ENCODE results near the gene SYNGR1.
"Not testable (repeated sequence)": the region's sequence is repeated elsewhere in the genome, so short reads cannot be mapped to it uniquely, and the experiment has no call there.

Gene SYNGR1

GRCh38 chr22:39352306-39352891 is 2.6 kb downstream of the SYNGR1 start:
- DNase-seq, result no peak

GRCh38 chr22:39353346-39353745 is 3.6 kb downstream of the SYNGR1 start:
- no peak for DNase-seq

- DNase-seq, result no peak
Measured at GRCh38 chr22:39355080-39355479, 5.3 kb downstream of the SYNGR1 start.

- not testable (repeated sequence) for DNase-seq
Measured at GRCh38 chr22:39355805-39356204, 6.0 kb downstream of the SYNGR1 start.

GRCh38 chr22:39356464-39356863 is 6.7 kb downstream of the SYNGR1 start:
- DNase-seq, result no peak

- DNase-seq, result not testable (repeated sequence)
Measured at GRCh38 chr22:39357110-39358108, 7.6 kb downstream of the SYNGR1 start.

GRCh38 chr22:39358197-39358596 is 8.4 kb downstream of the SYNGR1 start:
- DNase-seq, result not testable (repeated sequence)

- DNase-seq, result no peak
Measured at GRCh38 chr22:39359659-39360195, 9.9 kb downstream of the SYNGR1 start.

GRCh38 chr22:39360242-39360641 is 10.5 kb downstream of the SYNGR1 start:
- no peak for DNase-seq

GRCh38 chr22:39360674-39361413 is 11.1 kb downstream of the SYNGR1 start:
- DNase-seq, result no peak

- no peak for DNase-seq
Measured at GRCh38 chr22:39361496-39361895, 11.7 kb downstream of the SYNGR1 start.

GRCh38 chr22:39362271-39362670 is 12.5 kb downstream of the SYNGR1 start:
- DNase-seq, result no peak

- no peak for DNase-seq
Measured at GRCh38 chr22:39362932-39363331, 13.1 kb downstream of the SYNGR1 start.

- DNase-seq, result no peak
Measured at GRCh38 chr22:39363751-39364515, 14.1 kb downstream of the SYNGR1 start.

- peak; percentile 17 for DNase-seq
Measured at GRCh38 chr22:39364714-39365491, 15.1 kb downstream of the SYNGR1 start.

- DNase-seq, result no peak
Measured at GRCh38 chr22:39365492-39365780, 15.6 kb downstream of the SYNGR1 start.

GRCh38 chr22:39367035-39367434 is 17.2 kb downstream of the SYNGR1 start:
- no peak for DNase-seq

GRCh38 chr22:39368461-39368911 is 18.7 kb downstream of the SYNGR1 start:
- DNase-seq, result no peak

- no peak for DNase-seq
Measured at GRCh38 chr22:39369186-39369585, 19.4 kb downstream of the SYNGR1 start.

- no peak for DNase-seq
Measured at GRCh38 chr22:39369586-39369985, 19.8 kb downstream of the SYNGR1 start.

GRCh38 chr22:39371732-39372131 is 21.9 kb downstream of the SYNGR1 start:
- DNase-seq, result no peak

GRCh38 chr22:39374191-39374590 is 24.4 kb downstream of the SYNGR1 start:
- DNase-seq, result no peak

Data from midbrain (tissue), 1 donor.